ENCODE measurements around the gene THBS2.

- TF ChIP-seq, protein P1, sequence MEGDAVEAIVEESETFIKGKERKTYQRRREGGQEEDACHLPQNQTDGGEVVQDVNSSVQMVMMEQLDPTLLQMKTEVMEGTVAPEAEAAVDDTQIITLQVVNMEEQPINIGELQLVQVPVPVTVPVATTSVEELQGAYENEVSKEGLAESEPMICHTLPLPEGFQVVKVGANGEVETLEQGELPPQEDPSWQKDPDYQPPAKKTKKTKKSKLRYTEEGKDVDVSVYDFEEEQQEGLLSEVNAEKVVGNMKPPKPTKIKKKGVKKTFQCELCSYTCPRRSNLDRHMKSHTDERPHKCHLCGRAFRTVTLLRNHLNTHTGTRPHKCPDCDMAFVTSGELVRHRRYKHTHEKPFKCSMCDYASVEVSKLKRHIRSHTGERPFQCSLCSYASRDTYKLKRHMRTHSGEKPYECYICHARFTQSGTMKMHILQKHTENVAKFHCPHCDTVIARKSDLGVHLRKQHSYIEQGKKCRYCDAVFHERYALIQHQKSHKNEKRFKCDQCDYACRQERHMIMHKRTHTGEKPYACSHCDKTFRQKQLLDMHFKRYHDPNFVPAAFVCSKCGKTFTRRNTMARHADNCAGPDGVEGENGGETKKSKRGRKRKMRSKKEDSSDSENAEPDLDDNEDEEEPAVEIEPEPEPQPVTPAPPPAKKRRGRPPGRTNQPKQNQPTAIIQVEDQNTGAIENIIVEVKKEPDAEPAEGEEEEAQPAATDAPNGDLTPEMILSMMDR (IDR thresholded peaks at IDR 0.05; ENCODE audit: insufficient read depth, low read length), result no peak
- TF ChIP-seq GABPA (IDR thresholded peaks at IDR 0.05; ENCODE audit: low read depth), result no peak
- TF ChIP-seq POLR2AphosphoS5 (IDR thresholded peaks at IDR 0.05; ENCODE audit: low read depth), result no peak
Measured at GRCh38 chr6:169296622-169297021, 43.0 kb upstream of the THBS2 start.

Measured in HL-60 (cell line).